Measurements from ENCODE around the gene FRMD4A. TPM values are rescaled to one million over a fixed set of nuclear protein-coding genes. Genes with fewer than 3 reads are reported as not detected.

The FRMD4A gene
- total RNA-seq, 2 donors from 2014 or later, result 55.9 to 81.0 TPM

GRCh38 chr10:13972609-13973008 is 358.1 kb downstream of the FRMD4A start:
- Histone ChIP-seq H3K36me3 (no peaks in the 10 kb centered on the region), H3K27ac (no peak overlapping the region), H3K27me3 (replicated peaks; ENCODE audit: insufficient read depth) (no peaks in the 10 kb centered on the region), H3K9me3 (no peaks in the 10 kb centered on the region), H3K4me1 (ENCODE audit: control insufficient read depth in 1 of 2, low read depth in 2 of 2) (peaks cover 3 to 65% of the 10 kb centered on the region in 2 donors), H3K4me3 (no peak overlapping the region)
- no peak for TF ChIP-seq CTCF (IDR thresholded peaks at IDR 0.05)
- ATAC-seq (ENCODE audit: insufficient number of reproducible peaks, low FRiP score, low read depth) (no peak), DNase-seq (ENCODE audit: low spot score) (no peak)

GRCh38 chr10:13971601-13972475 is 358.9 kb downstream of the FRMD4A start:
- DNase-seq (ENCODE audit: low spot score) (no peak), ATAC-seq (ENCODE audit: insufficient number of reproducible peaks, low FRiP score, low read depth) (no peak)
- Histone ChIP-seq H3K9me3 (no peaks in the 10 kb centered on the region), H3K36me3 (no peaks in the 10 kb centered on the region), H3K27ac (peak overlapping the region; percentile 14 to 40), H3K4me1 (ENCODE audit: control insufficient read depth in 1 of 2, low read depth in 2 of 2) (peaks cover 3 to 57% of the 10 kb centered on the region in 2 donors), H3K27me3 (replicated peaks; ENCODE audit: insufficient read depth) (no peaks in the 10 kb centered on the region), H3K4me3 (peak overlapping the region; percentile 55)
- TF ChIP-seq CTCF (IDR thresholded peaks at IDR 0.05), result no peak

GRCh38 chr10:13970957-13971353 is 359.8 kb downstream of the FRMD4A start:
- Histone ChIP-seq H3K4me1 (ENCODE audit: control insufficient read depth in 1 of 2, low read depth in 2 of 2) (peaks cover 3 to 54% of the 10 kb centered on the region in 2 donors), H3K27me3 (replicated peaks; ENCODE audit: insufficient read depth) (no peaks in the 10 kb centered on the region), H3K27ac (no peak overlapping the region), H3K4me3 (peak overlapping the region; percentile 55), H3K36me3 (no peaks in the 10 kb centered on the region), H3K9me3 (no peaks in the 10 kb centered on the region)
- no peak for TF ChIP-seq CTCF (IDR thresholded peaks at IDR 0.05)
- DNase-seq (ENCODE audit: low spot score) (no peak), ATAC-seq (ENCODE audit: insufficient number of reproducible peaks, low FRiP score, low read depth) (no peak)

- ATAC-seq (ENCODE audit: insufficient number of reproducible peaks, low FRiP score, low read depth) (no peak), DNase-seq (ENCODE audit: low spot score) (no peak)
- Histone ChIP-seq H3K27me3 (replicated peaks; ENCODE audit: insufficient read depth) (no peaks in the 10 kb centered on the region), H3K4me3 (peak overlapping the region; percentile 55), H3K27ac (peak overlapping the region in 1 of 2 donors; percentile 10), H3K9me3 (no peaks in the 10 kb centered on the region), H3K4me1 (ENCODE audit: control insufficient read depth in 1 of 2, low read depth in 2 of 2) (peaks cover 3 to 54% of the 10 kb centered on the region in 2 donors), H3K36me3 (no peaks in the 10 kb centered on the region)
- TF ChIP-seq CTCF (IDR thresholded peaks at IDR 0.05), result no peak
Measured at GRCh38 chr10:13970236-13970956, 360.3 kb downstream of the FRMD4A start.

GRCh38 chr10:13969792-13970140 is 361.0 kb downstream of the FRMD4A start:
- ATAC-seq (ENCODE audit: insufficient number of reproducible peaks, low FRiP score, low read depth), result no peak
- no peak for TF ChIP-seq CTCF (IDR thresholded peaks at IDR 0.05)
- no peak overlapping the region for H3K27ac ChIP-seq
- H3K4me3 ChIP-seq, result peak overlapping the region; percentile 55
- no peaks in the 10 kb centered on the region for H3K9me3 ChIP-seq
- H3K36me3 ChIP-seq, result no peaks in the 10 kb centered on the region
- H3K4me1 ChIP-seq (ENCODE audit: control insufficient read depth in 1 of 2, low read depth in 2 of 2), result peaks cover 3 to 54% of the 10 kb centered on the region in 2 donors
- no peak for DNase-seq (ENCODE audit: low spot score)
- no peaks in the 10 kb centered on the region for H3K27me3 ChIP-seq (replicated peaks; ENCODE audit: insufficient read depth)
